ENCODE measurements around the gene SYNPO2.
"Not testable (repeated sequence)": the region's sequence is repeated elsewhere in the genome, so short reads cannot be mapped to it uniquely, and the experiment has no call there.

Gene SYNPO2

GRCh38 chr4:119038116-119038841 is 149.6 kb downstream of the SYNPO2 start:
- no peak for DNase-seq

DNA sequence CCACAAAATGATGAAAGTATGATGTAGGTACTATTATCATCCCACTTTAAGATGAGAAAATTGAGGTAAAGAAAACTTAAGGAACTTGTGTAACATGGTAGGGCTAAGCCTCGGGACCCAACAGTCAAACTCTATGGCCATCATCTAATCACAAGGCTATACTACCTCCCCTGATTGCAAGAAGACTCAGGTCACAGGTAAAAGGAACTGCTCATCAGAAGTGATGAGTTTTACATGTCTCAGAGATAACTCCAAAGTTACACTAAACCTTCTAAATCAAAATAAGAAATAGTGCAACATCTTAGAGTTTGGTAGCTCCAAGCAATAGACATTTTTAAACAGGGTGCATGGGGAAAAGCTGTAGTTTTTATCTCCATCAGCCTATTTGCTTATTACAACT is 150.5 kb downstream of the SYNPO2 start:
- no peak for DNase-seq

DNA sequence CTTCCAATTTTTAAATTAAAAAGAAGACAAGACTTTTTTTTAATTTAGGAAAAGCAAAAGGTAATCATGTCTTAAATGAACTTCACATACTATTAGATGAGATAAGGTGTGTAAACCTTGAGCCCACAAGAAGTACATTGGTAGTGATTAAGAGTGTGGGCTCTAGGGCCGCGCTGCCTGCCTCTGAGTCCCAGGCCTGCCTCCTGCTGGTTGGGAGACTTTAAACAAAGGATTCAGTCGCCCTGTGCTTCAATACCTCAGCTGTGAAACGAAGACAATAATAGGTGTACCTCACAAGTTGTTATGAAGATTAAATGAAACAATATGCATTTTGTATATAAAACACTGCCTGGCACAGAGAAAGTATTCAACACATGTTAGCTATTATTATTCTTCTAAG is 151.1 kb downstream of the SYNPO2 start:
- DNase-seq: no peak

DNA sequence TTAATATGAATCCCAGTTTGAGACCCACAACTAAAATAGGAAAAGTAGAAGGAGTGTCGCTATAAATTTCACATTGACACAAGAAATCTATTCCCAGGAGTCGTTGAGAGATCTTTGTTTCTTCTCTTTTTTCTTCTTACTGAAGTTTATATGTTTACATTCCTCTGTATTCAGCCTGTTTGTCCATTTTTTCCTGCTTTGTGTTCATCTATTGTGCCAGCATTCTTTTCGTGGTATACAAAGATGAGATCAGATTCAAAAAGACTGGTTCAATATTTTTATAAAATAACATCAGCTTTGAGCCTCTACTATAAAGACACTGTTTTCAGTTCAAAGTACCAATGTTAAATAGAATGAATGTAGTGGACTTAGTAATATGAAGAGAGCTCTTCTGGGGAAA is 151.6 kb downstream of the SYNPO2 start:
- no peak for DNase-seq

- DNase-seq: no peak
These were observed 152.1 kb downstream of the SYNPO2 start for GRCh38 chr4:119040694-119041185.

DNA sequence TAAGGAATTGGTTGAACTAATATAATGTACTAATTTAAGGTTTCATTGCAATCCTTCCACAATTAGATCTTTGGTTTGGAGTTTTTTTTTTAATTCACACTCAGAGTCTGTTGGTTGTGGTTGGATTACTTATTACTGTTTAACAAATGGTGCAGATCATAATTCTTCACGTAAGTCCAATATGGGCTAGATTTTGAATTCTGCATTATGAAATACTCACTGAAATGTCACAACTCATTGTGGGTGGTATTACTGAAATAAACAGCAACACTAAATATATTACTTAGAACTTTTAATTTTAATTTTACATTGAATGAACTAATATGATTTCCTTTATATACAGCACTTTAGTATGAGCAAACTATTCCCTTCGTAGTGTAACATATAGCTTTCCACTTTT is 152.7 kb downstream of the SYNPO2 start:
- DNase-seq: no peak

DNA sequence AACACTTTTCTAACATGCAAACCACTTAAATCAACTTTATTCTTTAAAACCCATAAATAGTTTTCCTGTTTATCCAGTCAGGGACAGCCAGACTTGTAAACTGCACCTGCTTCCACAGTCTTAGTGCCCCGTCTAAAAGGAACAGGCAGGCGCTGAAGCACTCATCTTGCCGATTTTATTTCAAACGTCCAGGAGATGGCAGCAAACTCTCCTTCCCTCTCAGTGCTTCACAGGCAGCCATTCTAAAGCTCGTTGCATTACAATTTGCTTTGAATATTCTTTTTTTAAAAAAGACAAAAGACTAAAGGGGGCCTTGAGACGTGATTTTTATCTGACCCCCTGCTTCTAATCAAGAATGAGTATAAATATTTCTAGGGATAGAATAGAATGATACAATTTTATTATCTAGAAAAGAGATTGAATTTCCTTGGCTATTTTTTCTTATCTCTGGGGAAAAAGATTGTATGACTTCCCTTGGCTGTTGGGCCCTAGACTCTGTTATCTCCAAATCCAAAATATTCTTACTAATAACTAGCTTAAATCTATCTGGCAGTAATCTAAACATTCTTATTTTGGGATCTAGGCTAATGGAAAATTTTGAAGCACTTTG is 153.4 kb downstream of the SYNPO2 start:
- peak; percentile 29 for DNase-seq

DNA sequence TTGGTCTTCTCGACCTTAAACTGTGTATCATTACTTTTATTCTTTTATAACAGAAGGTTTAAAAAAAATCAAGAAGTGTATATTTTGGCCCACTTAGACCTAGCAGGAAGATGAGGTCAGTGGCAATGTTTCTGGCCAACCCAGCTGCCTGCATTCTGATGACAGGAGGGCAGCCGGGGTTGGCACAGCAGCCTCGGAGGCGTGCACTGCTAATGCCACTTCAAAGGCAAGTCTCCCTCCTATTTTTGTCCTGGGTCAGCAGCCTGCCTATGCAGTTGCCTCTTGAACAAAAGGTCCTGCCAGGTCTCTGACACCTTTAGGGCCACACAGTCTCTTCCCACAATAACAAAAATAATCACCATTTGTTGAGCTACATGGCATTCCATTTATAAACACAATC is 157.6 kb downstream of the SYNPO2 start:
- DNase-seq: no peak

DNA sequence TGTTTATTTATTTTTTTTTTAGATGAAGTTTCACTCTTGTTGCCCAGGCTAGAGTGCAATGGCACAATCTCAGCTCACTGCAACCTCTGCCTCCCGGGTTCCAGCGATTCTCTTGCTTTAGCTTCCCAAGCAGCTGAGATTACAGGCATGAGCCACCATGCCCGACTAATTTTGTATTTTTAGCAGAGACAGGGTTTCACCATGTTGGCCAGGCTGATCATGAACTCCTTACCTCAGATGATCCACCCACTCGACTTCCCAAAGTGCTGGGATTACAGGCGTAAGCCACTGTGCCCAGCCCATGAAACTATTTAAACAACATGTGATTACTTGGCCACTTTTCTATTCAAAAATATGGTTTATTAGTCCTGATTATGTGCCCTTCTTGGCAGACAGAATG is 158.4 kb downstream of the SYNPO2 start:
- not testable (repeated sequence) for DNase-seq

GRCh38 chr4:119048446-119048845 is 159.8 kb downstream of the SYNPO2 start:
- DNase-seq: no peak

DNA sequence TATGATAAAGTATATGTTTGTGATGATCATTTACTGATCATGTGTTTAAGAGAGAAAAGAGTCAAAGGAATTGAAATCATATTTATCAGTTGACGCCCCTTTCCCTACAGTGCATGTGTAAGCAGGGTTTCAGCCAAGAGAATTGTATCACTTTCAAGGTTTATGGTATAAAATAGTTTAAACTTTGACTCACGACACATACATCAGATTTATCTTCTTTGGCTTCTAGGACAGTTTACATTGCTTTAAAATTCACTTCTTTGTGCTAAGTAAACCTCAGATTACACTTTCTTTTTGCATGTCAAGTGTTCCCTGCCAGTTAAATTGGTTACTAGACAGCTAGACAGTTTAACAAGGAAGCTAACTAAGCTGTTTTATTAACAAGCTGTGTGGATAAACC is 160.7 kb downstream of the SYNPO2 start:
- no peak for DNase-seq

DNA sequence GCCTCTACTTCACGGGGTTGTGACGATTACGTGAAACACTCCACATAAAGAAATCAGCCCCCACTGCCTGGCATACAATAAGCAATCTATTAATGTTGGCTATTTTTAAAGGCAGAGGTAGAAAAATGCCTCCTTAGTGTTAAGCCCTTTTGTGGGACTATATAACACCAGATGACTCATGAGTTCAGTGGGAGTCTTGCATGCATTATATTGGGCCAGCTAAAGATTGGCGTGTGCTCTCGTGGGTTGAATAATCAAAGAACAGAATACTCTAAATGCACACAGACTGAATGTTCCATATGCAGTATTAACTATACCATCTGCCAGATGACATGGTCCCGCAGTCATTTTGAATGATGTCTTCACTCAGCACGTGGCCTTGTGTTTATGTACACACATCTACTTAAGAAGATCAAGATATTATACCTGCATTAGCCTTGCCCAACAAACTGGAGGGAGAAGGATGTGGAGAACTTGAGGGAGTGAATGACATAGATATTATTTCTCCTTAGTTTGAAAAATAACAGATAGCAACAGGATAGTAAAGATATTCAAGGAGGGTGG is 162.0 kb downstream of the SYNPO2 start:
- DNase-seq: no peak

GRCh38 chr4:119053245-119053644 is 164.6 kb downstream of the SYNPO2 start:
- no peak for DNase-seq

DNA sequence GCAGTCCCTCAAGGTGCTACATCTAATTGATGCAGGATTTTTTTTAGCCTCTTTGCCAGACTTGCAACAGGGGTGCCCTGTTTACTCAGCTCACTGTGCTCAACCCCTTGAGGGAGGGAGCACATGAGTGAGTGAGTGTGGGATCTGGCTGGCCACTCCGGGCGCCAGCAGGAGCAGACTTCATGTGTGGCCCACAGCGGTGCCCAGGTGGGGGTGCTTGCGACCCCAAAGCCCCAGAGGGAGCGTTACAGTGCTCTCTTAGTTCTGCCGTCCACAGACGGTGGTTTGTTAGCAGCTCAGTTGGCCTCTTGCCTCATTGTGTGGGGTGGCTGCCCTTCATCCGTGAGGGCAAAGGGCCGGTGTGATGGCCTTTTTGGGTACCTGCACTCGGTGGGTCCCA is 165.3 kb downstream of the SYNPO2 start:
- no peak for DNase-seq

- DNase-seq: no peak
These were observed 168.8 kb downstream of the SYNPO2 start for GRCh38 chr4:119057417-119057816.

- no peak for DNase-seq
These were observed 170.6 kb downstream of the SYNPO2 start for GRCh38 chr4:119059221-119059620.

GRCh38 chr4:119067125-119067524 is 178.5 kb downstream of the SYNPO2 start:
- not testable (repeated sequence) for DNase-seq

DNA sequence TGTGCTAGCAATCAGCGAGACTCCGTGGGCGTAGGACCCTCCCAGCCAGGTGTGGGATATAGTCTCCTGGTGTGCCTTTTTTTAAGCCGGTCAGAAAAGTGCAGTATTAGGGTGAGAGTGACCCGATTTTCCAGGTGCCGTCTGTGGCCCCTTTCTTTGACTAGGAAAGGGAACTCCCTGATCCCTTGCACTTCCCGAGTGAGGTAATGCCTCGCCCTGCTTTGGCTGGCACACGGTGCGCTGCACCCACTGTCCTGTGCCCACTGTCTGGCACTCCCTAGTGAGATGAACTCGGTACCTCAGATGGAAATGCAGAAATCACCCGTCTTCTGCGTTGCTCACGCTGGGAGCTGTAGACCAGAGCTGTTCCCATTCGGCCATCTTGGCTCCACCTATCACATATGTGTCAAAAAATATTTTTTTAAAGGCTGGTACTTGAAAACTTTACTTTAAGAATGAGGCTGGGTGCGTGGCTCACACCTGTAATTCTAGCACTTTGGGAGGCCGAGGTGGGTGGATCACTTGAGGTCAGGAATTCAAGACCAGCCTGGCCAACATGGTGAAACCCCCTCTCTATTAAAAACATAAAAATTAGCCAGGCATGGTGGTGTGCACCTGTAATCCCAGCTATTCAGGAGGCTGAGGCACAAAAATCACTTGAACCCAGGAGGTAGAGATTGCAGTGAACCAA is 179.2 kb downstream of the SYNPO2 start:
- DNase-seq: not testable (repeated sequence)

GRCh38 chr4:119068529-119068962 is 179.9 kb downstream of the SYNPO2 start:
- DNase-seq: no peak

DNA sequence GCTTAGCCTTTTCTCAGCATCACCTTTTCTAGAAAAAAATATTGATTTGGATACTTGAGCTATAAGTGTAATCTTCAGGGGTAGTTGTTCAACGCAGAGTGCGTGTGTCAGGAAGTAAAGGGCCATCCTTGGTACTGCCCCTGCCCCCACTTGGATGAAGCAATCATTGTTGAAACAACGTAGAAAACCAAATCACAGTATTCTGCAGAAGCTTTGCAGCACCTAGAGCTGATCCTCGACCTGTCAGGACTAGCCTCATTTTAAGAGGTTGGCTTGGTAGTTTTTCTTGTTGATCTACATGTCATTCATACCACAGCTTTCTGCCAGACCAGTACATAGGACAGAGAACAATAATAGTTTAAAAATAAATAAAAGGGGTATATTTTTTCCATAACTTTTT is 181.6 kb downstream of the SYNPO2 start:
- DNase-seq: no peak

DNA sequence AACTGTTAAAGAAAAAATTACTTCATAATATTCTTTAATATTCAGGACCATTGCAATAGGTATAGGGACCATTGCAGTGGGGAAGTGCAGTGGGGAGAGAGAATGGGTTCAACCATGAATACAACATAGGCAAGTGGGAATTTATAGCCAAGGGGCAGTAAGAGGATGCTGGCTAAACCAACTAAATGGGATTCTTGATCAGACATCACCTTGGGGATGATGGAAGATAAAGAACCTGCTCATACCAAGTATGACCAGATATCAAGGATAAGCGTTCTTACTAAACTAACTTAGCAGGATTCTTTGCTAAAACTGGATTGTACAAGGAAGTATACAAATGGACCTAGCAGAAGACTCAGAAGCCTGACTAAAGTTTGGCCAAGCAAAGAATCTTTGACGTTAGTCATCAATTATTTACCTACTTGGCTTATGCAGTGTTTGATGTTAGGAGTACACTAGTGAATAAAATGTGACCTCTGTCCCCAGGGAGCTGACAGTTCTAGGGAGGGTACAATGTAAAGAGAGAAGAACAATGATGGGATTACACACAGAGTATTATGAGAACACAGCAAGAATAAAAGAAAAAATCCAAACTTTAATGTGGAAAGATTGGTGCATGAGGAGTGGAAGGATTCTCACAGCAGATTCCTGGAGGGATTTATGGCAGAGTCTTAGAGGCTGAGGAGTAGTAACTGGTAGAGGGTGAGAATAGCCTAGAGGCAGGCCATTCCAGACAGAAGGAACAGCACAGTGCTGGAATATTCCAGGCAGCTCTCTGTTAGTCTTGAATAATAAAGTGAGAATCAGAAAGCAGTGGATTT is 192.3 kb downstream of the SYNPO2 start:
- DNase-seq: no peak

GRCh38 chr4:119081542-119081859 is 192.8 kb downstream of the SYNPO2 start:
- no peak for DNase-seq

DNA sequence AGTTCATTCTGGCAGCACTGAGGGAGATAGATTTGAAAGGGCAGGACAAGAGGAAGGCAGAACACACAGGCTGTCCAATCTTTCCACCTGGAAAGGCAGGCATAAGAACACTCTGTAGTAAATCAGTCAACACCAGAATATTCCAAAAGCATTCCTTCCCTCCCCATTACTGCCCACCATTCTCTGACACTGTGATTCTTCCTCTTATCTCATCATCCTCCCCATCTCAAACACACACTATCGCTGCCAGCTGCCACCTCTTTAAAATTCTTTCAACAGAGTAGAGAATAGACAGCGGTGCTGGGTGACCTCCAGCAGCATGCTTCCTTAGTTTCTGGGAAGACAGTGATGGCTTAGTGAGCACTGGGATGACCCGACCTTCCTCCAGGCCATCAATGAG is 193.3 kb downstream of the SYNPO2 start:
- no peak for DNase-seq

Measured in activated T-cell treated with anti-CD3 and anti-CD28 coated beads for 4 hours (primary cell).